ENCODE measurements around the gene ASRGL1. TPM values are rescaled to one million over a fixed set of nuclear protein-coding genes. Genes with fewer than 3 reads are reported as not detected.

Gene ASRGL1
- total RNA-seq, 1 donor = 0.18 TPM

DNA sequence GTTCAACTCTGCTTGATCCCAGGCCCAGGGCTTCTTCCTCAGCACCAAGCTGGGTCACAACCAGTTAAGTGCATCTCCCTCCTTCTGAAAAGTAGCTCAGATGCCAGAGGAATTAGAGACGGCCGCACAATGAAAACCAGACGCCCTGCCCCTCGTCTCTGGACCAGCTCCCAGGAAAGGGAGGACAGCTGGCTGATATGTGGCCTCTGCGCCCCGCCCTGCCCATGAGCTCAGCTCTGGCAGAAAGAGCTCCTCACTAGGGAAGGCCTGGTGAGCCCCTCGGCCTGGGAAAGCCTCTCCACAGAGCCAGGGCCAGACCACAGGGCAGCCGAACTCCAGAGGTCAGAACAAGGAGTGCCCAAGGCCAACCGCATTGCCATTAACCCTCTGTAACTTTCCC, 63.5 kb downstream of the ASRGL1 start:
- no peak overlapping the region for H3K4me3 ChIP-seq (ENCODE audit: low read depth, low read length)
- TF ChIP-seq, protein P1, sequence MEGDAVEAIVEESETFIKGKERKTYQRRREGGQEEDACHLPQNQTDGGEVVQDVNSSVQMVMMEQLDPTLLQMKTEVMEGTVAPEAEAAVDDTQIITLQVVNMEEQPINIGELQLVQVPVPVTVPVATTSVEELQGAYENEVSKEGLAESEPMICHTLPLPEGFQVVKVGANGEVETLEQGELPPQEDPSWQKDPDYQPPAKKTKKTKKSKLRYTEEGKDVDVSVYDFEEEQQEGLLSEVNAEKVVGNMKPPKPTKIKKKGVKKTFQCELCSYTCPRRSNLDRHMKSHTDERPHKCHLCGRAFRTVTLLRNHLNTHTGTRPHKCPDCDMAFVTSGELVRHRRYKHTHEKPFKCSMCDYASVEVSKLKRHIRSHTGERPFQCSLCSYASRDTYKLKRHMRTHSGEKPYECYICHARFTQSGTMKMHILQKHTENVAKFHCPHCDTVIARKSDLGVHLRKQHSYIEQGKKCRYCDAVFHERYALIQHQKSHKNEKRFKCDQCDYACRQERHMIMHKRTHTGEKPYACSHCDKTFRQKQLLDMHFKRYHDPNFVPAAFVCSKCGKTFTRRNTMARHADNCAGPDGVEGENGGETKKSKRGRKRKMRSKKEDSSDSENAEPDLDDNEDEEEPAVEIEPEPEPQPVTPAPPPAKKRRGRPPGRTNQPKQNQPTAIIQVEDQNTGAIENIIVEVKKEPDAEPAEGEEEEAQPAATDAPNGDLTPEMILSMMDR (IDR thresholded peaks at IDR 0.05; ENCODE audit: insufficient read depth, low read length) = no peak
- DNase-seq (ENCODE audit: low read depth) = peak; percentile 94

DNA sequence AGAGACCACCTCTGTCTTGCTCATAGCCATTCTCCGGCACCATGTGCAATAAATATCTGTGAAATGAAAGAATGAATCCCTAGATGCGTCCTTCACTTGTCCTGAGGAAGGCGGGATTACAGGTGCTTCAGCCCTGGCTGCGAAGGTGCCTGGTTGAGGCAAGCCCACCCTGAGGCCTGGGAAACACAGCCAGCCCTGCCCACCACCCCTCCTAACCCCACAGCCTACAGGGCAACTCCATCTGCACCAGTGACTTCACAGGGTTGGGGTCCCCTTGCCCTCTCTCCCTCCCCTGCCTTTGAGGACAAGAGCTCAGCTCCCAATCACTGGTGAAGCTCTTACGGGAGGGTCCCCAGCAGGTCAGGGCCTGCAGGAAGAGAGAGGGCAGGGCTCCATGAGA, 64.1 kb downstream of the ASRGL1 start:
- TF ChIP-seq, protein P1 (IDR thresholded peaks at IDR 0.05; ENCODE audit: insufficient read depth, low read length) = no peak
- DNase-seq (ENCODE audit: low read depth) = no peak
- no peak overlapping the region for H3K4me3 ChIP-seq (ENCODE audit: low read depth, low read length)

DNA sequence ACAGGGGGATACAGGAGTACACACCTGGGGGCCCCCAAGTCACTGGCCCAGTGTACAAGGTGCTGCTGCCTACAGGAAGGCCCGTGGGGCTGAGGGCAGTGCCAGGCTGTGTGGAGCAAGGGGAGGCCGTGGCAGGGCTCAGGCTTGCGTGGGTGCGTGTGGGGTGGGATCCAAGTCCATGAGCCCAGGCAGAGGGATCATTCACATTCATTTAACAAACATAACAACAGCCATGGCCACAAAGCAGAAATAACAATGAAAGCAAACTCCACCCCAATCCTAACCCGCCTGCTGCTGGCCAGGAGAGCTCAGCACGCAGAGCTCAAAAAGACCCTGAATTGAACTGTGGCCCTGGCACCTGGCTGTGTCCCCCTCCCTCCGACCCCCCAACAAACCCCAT, 64.6 kb downstream of the ASRGL1 start:
- no peak overlapping the region for H3K4me3 ChIP-seq (ENCODE audit: low read depth, low read length)
- DNase-seq (ENCODE audit: low read depth) = no peak
- TF ChIP-seq, protein P1 (IDR thresholded peaks at IDR 0.05; ENCODE audit: insufficient read depth, low read length) = no peak

DNA sequence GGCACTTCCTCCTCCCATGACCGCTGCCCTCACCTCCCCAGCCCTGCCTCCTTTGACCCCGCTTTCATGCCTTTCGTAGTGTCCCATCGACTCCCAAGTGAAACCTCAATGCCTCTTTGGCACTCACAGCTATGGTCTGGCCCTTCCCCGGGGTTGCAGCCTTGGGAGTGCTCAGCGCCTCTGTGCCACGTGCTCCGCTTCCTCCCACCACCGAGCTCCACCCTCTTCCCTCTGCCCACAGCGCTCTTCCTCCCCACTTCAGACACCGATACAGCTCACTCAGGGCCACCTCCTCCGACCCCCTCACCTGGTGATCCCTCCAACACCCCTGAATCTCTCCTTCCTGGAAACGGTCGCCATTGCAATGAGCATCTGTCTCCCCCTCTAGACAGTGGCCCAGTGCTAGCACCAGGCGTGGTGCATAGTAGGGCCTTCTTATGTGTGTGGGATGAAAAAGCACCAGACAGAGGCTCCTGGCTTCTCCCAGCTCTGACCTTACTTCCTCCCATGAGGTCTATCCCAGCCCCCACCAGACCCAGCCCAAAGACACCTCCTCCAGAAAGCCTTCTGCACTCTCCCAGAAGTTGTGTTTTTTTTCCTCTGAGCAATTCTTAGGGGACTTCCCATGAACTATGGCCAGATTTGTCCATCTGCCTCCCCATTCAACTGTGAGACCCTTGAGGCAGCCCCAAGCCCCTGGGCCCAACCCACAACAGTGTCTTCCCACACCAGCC, 65.1 kb downstream of the ASRGL1 start:
- TF ChIP-seq, protein P1 (IDR thresholded peaks at IDR 0.05; ENCODE audit: insufficient read depth, low read length) = no peak
- DNase-seq (ENCODE audit: low read depth) = peak; percentile 45

DNA sequence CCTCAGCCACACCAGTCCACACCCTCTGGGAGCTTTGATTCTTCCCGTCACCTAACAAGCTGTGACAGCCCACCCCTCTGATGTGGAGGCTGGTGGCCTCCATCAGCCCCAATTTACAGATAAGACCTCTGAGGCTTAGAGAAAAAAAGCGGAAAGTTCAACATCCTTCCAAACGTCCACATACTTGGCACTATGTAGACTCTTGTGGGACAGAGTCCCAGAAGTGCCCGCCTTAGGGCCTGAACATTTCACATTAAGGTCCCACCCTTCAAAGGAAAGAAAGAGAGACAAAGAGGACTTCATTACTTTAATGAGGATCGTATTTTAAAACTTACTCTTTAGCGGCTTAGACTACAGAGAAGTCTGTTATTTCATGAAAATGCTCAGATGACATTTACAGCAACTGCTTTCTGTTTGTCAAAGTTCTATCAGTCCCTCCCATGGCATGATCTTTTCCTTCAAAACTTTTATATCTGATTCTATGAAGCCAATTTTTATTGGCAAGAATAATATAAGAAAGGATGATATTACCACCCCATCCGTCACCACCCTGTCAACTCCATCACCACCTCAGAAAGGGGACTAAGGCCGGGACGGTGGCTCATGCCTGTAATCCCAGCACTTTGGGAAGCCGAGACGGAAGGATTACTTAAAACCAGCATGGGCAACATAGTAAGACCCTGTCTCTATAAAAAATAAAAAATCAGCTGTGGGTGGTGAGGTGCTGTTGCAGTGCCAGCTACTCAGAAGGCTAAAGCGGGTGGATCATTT, 65.9 kb downstream of the ASRGL1 start:
- no peak overlapping the region for H3K4me3 ChIP-seq (ENCODE audit: low read depth, low read length)
- TF ChIP-seq, protein P1 (IDR thresholded peaks at IDR 0.05; ENCODE audit: insufficient read depth, low read length) = no peak
- no peak for DNase-seq (ENCODE audit: low read depth)

More for the DNA sequence above, 65.1 kb downstream of the ASRGL1 start:
- no peak overlapping the region for H3K4me3 ChIP-seq (ENCODE audit: low read depth, low read length)

DNA sequence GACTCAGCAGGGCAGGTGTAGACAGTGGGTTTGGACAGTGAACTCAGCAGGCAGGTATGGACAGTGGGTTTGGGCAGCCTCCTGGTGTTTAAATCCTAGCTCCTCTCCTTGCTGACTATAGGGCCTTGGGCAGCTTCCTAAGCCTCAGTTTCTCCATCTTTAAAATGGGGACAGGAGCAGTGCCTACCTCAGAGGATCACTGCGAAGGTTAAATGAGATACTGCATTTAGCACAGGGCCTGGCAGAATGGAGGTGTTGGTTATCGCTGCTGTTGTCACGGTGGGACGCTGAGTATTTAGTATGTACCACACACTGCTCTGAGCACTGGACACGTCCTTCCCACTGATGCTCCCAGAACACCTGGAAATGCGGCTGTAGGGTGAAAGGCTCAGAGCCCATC, 67.2 kb downstream of the ASRGL1 start:
- DNase-seq (ENCODE audit: low read depth) = no peak
- TF ChIP-seq, protein P1 (IDR thresholded peaks at IDR 0.05; ENCODE audit: insufficient read depth, low read length) = no peak
- H3K4me3 ChIP-seq (ENCODE audit: low read depth, low read length) = no peak overlapping the region
